Muscle of leg (tissue), 11 donors: ENCODE data around the gene ENTR1. TPM values are rescaled to one million over a fixed set of nuclear protein-coding genes. Genes with fewer than 3 reads are reported as not detected.

Experiments used
- DNase-seq: peaks from one replicate; pipeline ENCODE4 v3.0.0; 2013
- H3K27ac ChIP-seq: one replicate; pipeline ENCODE4 v1.5.1; 2013; ENCODE audit warnings: mild to moderate bottlenecking, low read length, control low read depth
- H3K27me3 ChIP-seq: one replicate; pipeline ENCODE4 v1.6.1; 2013; ENCODE audit warnings: low read length; ENCODE audit not compliant: control insufficient read depth, insufficient read depth
- H3K36me3 ChIP-seq: one replicate; pipeline ENCODE4 v1.6.1; 2013; ENCODE audit warnings: low read length; ENCODE audit not compliant: control insufficient read depth, insufficient read depth
- H3K4me1 ChIP-seq: one replicate; pipeline ENCODE4 v1.6.1; 2013; ENCODE audit warnings: low read length; ENCODE audit not compliant: control insufficient read depth, insufficient read depth
- H3K4me3 ChIP-seq: one replicate; pipeline ENCODE4 v1.5.1; 2013; ENCODE audit warnings: low read length, control low read depth
- H3K9me3 ChIP-seq: replicated peaks from 2 replicates; pipeline ENCODE4 v1.6.1; 2013; ENCODE audit warnings: low read depth, low read length; ENCODE audit not compliant: control insufficient read depth
- WGBS: methylation state at CpG from one replicate; pipeline ENCODE4 v1.1.5; 2013; ENCODE audit warnings: missing lambda C conversion rate; ENCODE audit not compliant: insufficient coverage; 5-methylcytosine and 5-hydroxymethylcytosine counted together
- polyA plus RNA-seq, 8 donors: library from polyadenylated mRNA; unstranded; fragments of 120-200 nt; gene quantifications; one replicate each; pipeline versions ENCODE4 v1.2.1 to v1.2.3, GENCODE V29; 2013; ENCODE audit warnings: inconsistent platforms in 1 of 8, low replicate concordance in 1 of 8; ENCODE audit not compliant: insufficient read length in 8 of 8, insufficient read depth in 1 of 8
- total RNA-seq: library from RNA; stranded (reverse); fragments of 120-200 nt; gene quantifications from one replicate; pipeline ENCODE4 v1.2.4, GENCODE V29; 2013

The ENTR1 gene
- total and polyA plus RNA-seq, 9 donors, result 20.9 to 35.0 (median 32.2) TPM

DNA sequence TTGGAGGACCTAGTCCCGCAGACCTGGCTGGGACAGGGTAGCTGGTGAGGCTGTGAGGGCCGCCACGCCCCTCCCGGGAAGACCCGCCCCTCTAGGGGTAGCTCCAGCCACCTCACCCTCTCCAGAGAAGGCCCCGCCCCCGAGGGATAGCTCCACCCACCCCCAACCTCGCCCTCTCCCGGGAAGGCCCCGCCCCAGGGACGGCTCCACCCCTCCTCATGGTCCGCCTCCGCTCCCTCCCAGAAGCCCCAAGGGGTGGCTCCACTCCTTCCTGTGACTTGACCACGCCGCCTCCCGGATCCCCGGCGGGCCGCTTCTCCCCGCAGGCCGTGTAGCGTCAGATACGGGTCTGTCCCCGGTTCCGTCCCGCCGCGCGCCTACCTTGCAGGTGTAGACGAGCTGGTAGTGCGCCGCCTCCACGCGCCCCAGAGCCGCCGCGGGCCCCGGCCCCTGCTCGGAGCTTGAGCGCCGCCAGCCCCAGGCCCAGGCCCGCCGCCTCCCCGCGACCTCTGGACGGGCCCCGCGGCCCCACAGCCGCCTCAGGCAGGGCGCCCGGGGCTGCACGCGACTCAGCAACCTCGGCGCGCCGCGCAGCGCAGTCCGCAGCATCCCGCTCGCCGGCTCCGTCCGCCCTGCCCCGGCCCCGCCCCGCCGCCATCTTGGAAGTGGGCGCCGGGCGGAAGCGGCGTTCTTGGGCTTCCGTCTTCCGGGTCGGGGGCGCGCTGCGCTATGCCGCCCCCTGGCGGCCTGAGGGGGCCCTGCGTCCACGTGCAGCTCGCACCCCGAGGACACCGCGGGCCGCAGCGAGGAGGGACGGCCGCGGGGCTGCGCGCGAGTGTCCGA, 47.1 kb downstream of the ENTR1 start, which contains the start of gene DNLZ:
Gene DNLZ, minus strand, starts transcription at position 639 of the 843 bp plus-strand sequence. Its CDS starts 30 bp downstream, at position 609.
- Histone ChIP-seq H3K9me3 (no peaks in the 10 kb centered on the region), H3K4me3 (peak within 1 kb of the TSS; percentile 79), H3K27ac (peak within 1 kb of the TSS; percentile 82), H3K27me3 (peaks cover 9% of the 10 kb centered on the region), H3K4me1 (peaks cover 52% of the 10 kb centered on the region), H3K36me3 (peaks cover 16% of the 10 kb centered on the region)
- WGBS, result under 1% methylated on average over 85 of the region's 97 CpGs
- peak; percentile 96 for DNase-seq

DNA sequence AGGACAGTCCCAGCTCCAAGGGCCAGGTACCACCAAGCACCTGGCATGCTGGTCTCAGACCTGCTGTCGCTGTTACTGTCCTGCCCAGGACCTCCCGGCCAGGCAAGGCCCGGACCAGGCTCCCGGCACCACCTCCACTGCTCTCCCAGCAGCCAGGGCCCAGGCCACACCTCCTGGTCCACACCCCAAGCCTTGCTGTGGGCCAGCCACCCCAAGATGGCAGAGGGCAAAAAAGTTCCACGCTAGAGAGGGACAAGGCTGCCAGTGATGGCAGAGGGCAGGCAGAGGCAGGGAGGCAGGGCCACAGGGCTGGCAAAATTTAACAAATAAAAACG, 48.0 kb downstream of the ENTR1 start:
- no peaks in the 10 kb centered on the region for H3K9me3 ChIP-seq
- no peak for DNase-seq
- H3K27me3 ChIP-seq, result peaks cover 9% of the 10 kb centered on the region
- peak overlapping the region; percentile 82 for H3K27ac ChIP-seq
- H3K4me3 ChIP-seq, result no peak overlapping the region
- WGBS, result 71% methylated on average over 3 of the region's 6 CpGs
- peaks cover 52% of the 10 kb centered on the region for H3K4me1 ChIP-seq
- peaks cover 24% of the 10 kb centered on the region for H3K36me3 ChIP-seq

DNA sequence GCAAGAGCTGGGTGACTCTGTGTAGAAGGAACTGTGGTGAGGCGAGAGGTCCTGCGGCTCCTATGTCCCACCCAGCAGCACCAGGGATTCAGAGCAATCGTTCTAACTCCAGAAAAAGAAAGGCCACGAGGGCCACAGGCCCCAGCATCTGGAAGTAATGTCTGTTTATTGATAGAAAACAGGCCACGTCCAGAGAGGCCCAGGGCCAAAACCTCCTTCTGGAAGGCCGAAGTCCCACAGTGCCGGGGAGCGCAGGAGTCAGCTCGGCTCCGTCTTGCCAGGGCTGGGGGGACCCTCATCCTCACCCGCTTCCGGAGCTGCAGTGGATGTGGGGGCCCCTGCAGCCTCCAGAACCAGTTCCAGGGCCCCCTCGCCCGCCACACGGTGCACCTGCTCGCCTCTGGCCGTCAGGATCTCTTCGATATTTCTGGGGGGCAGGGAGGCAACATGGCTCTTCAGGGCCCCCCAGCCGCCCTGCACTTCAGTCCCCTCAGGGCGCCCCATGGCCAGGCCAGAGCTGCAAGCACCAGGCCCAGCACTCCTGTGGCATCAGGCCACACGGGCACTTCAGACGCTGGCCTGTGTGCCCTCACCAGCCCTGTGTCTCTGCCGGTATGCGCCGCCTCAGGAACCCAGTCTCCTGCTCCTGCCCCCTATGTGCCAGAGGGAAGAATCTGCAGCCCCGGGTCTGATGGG, 48.5 kb downstream of the ENTR1 start:
- peak; percentile 87 for DNase-seq
- Histone ChIP-seq H3K27ac (peak overlapping the region; percentile 47), H3K36me3 (peaks cover 29% of the 10 kb centered on the region), H3K4me1 (peaks cover 54% of the 10 kb centered on the region), H3K27me3 (peaks cover 9% of the 10 kb centered on the region), H3K4me3 (no peak overlapping the region), H3K9me3 (no peaks in the 10 kb centered on the region)
- 49% methylated on average over 21 of the region's 26 CpGs for WGBS

DNA sequence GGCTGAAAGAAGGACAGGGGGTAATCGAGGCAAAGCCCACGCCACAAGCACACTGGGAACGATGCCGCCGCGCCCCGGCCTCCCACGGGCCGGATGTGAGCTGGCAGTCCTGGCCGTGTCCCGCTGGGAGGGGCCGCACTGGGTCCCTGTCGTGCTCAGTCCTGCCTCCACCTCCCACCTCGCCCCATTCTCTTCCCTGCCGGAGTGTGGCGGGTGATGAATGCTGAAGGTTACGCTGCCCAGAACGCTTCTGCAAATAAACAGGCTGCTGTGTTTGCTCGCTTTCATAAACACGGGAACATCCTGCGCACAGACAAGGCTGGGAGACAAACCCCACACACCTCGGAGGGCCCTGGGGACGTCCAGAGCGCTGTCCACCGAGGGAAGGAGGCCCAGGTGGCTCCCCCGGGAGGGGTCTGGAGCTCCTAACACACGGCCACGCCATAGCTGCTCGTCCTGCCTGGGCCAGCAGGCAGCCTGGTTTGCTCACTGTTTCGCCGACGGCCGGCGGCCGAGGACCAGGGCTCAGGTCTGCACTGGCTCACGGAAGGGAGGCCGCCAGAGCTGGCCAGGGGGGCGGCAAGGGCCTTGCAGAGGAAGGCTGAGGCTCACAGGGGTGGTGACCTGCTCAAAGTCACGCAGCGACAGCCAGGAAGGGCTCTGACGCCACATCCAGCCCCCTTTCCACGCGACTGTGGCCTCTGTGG, 49.2 kb downstream of the ENTR1 start:
- 37% methylated on average over 41 of the region's 43 CpGs for WGBS
- no peak for DNase-seq

GRCh38 chr9:136359774-136360718, 50.4 kb downstream of the ENTR1 start:
- no peaks in the 10 kb centered on the region for H3K9me3 ChIP-seq
- peaks cover 42% of the 10 kb centered on the region for H3K36me3 ChIP-seq
- no peak for DNase-seq
- peaks cover 56% of the 10 kb centered on the region for H3K4me1 ChIP-seq
- H3K27ac ChIP-seq, result no peak overlapping the region
- WGBS, result 69% methylated on average over 33 of the region's 38 CpGs
- H3K27me3 ChIP-seq, result peaks cover 8% of the 10 kb centered on the region
- H3K4me3 ChIP-seq, result no peak overlapping the region

More for the DNA sequence above, 49.2 kb downstream of the ENTR1 start:
- peak overlapping the region; percentile 47 for H3K27ac ChIP-seq
- H3K36me3 ChIP-seq, result peaks cover 36% of the 10 kb centered on the region
- H3K4me1 ChIP-seq, result peaks cover 55% of the 10 kb centered on the region
- peaks cover 9% of the 10 kb centered on the region for H3K27me3 ChIP-seq
- H3K4me3 ChIP-seq, result no peak overlapping the region
- H3K9me3 ChIP-seq, result no peaks in the 10 kb centered on the region

DNA sequence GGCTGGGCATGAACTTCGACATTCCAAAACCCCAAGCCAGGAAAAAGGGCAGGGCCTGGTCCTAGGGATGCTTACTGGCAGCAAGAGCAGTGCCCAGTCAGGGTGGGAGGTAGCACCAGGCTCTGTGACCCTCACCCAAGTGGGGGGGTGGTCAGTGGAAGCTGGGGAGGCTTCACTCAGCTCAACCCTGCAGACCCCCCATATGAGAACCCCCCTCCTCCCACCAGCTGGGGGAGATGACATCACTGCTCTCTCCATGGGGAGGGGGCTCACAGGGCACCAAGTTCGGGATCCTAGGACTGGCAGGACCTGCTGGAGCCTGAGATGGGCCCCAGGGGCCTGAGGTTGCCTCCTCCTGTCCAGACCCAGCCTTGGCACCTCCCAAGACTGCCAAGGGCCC, 51.5 kb downstream of the ENTR1 start:
- no peak overlapping the region for H3K27ac ChIP-seq
- WGBS, result 100% methylated on average over 1 of the region's 2 CpGs
- peaks cover under 1% of the 10 kb centered on the region for H3K27me3 ChIP-seq
- H3K36me3 ChIP-seq, result peaks cover 42% of the 10 kb centered on the region
- H3K4me1 ChIP-seq, result peaks cover 56% of the 10 kb centered on the region
- no peak overlapping the region for H3K4me3 ChIP-seq
- no peak for DNase-seq
- H3K9me3 ChIP-seq, result no peaks in the 10 kb centered on the region

GRCh38 chr9:136358016-136358415, 52.4 kb downstream of the ENTR1 start:
- Histone ChIP-seq H3K4me1 (peaks cover 62% of the 10 kb centered on the region), H3K36me3 (peaks cover 42% of the 10 kb centered on the region), H3K27ac (no peak overlapping the region), H3K4me3 (no peak overlapping the region), H3K27me3 (no peaks in the 10 kb centered on the region), H3K9me3 (no peaks in the 10 kb centered on the region)
- WGBS, result 86% methylated on average over 29 of the region's 29 CpGs
- no peak for DNase-seq

DNA sequence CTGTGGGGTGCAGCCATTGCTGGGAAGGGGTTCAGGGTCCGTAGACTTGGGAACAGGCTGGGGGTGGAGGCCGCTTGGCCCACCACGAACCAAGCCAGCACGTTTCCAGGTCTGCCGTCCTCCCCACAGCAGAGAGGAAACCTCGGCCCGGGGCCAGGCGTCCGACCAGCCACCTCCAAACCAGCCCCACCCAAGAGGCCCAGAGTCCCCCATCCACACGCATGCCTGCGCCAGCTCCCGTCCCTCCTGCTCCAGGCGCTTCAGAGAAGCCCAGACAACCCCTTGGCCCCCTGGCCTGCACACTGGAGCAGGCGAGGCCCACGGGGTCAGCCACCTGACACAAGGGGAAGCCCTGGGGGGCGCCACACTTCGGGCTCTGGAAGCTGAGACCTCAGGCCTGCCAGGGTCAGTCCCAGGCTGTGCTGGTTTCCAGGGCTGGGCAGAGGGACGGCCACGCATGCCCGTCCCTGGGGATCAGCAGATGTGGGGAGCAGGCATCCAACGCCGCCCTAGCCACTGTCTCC, 53.1 kb downstream of the ENTR1 start:
- no peak for DNase-seq
- Histone ChIP-seq H3K4me3 (no peak overlapping the region), H3K4me1 (peaks cover 62% of the 10 kb centered on the region), H3K27ac (no peak overlapping the region), H3K9me3 (no peaks in the 10 kb centered on the region), H3K27me3 (no peaks in the 10 kb centered on the region), H3K36me3 (peaks cover 42% of the 10 kb centered on the region)
- 60% methylated on average over 17 of the region's 22 CpGs for WGBS
